DLD1 (cell line): Measurements from ENCODE around the gene CREB3.

ENCODE experiments used
- in situ Hi-C: cut with HindIII; loops from 2 replicates; pipeline ENCODE4 v1.10.0; 2017; ENCODE audit warnings: low sequenced_read_pairs

CREB3 gene

GRCh38 chr9:35725362-35725761 lies 7.1 kb upstream of the CREB3 start:
- in situ Hi-C loops = no loop called here

DNA sequence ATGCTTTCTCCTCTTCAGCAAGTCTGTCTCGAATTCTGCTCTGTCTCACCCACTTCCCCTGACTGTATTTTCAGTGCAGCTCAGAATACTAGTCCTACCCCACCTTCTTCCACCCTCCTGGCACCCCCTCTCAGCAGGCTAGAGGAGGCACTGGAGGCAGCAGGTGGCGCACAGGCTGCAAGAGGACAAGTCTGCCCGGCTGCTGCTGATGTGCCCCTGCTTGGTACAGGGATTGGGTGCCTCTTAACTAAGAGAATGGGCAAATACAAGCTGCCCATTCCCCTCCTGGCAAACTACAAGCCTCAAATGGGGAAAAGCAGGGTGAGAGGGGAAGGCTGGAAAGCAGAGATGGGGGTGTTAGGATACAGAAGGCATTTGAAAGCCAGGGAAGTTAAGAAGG lies 5.5 kb upstream of the CREB3 start:
- in situ Hi-C loops = no loop called here

GRCh38 chr9:35727676-35728040 lies 4.8 kb upstream of the CREB3 start:
- in situ Hi-C loops = no loop called here

DNA sequence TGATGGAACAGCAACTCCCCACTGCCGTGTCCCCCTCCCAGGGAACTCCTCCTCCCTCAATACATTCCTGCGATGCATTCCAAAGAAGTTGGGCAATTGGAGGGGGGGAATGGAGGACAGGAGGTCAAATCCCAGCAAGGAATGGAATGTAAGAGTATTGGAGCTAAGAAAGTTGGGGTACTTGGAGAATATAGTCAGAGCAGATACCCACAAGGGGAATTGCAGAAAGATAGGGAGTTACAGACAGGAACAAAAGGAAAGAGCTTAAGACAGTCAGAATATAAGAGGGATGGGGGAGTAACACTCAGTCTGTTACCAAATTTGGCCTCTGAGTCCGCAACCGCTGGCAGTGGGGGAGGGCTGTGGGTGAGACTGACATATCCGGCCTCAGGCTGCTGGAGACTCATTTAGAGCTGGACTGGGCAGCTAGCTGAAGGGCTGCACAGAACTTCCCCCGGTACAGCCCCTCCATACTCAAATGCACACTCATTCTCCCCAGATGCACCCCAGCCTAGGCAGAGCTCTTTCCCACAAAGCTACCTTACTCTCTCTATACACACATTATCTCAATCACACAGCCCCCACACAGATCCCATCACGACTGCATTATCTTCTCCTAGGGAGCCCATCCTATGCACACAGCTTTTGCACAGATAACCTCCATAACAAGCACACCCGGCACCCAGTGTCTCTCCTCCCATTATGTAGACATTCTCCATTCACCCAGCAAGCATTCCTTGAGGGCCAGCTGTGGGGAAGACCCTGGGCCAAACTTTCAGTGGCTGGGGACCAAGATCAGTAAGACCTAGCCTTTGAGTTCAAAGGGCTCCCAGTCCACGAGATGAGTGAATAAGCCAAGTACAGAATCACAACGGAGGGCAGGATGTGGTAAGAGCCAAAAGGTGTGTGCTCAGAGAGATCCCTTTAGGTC lies 4.2 kb upstream of the CREB3 start:
- in situ Hi-C loops = no loop called here

DNA sequence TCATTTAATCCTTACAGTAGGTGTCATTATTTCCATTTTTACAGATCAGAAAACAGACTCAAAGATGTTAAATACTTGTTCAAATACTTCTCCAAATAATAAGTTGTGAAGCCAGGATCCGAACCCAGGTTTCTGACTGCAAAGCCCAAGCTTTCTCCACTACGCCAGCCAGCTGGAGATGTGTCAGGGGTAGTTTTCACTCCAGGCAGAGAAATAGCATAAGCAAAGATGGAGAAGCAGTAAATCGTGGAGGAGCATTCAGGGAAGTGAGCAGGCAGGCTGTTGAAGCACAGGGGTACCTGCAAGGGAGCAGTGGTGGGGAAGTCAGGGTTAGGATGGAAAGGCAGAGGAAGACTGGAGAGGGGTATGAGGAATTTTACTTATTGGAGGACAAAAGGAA lies 3.4 kb upstream of the CREB3 start:
- in situ Hi-C loops = no loop called here

GRCh38 chr9:35729700-35730485 lies 2.6 kb upstream of the CREB3 start:
- in situ Hi-C loops = no loop called here

- in situ Hi-C loops = no loop called here
Measured at GRCh38 chr9:35730486-35730854, 2.0 kb upstream of the CREB3 start.

- in situ Hi-C loops = no loop called here
Measured at GRCh38 chr9:35731415-35732184, 866 bp upstream of the CREB3 start.

DNA sequence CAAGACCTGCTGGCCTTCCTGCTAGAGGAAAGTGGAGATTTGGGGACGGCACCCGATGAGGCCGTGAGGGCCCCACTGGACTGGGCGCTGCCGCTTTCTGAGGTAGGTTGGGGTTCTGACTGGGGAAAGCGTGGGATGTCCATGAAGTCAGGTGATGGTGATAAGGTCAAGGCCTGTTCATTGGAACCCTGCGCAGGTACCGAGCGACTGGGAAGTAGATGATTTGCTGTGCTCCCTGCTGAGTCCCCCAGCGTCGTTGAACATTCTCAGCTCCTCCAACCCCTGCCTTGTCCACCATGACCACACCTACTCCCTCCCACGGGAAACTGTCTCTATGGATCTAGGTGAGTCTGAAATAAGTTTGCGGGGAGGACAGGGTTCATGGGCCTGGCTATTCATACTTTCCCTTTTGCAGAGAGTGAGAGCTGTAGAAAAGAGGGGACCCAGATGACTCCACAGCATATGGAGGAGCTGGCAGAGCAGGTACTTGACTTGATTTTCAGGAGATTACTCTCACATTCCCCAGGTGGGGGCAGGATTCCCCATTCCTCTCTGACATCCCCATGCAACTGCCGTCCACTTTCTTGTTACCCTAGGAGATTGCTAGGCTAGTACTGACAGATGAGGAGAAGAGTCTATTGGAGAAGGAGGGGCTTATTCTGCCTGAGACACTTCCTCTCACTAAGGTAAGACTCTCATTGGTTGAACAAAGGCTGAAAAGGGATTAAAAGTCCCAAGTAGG lies 505 bp downstream of the CREB3 start:
- in situ Hi-C loops = no loop called here

GRCh38 chr9:35734096-35734495 lies 1.6 kb downstream of the CREB3 start:
- in situ Hi-C loops = no loop called here

GRCh38 chr9:35736201-35736633 lies 3.8 kb downstream of the CREB3 start:
- in situ Hi-C loops = no loop called here

- in situ Hi-C loops = no loop called here
Measured at GRCh38 chr9:35737143-35737542, 4.7 kb downstream of the CREB3 start.

- in situ Hi-C loops = no loop called here
Measured at GRCh38 chr9:35738186-35738585, 5.7 kb downstream of the CREB3 start.

DNA sequence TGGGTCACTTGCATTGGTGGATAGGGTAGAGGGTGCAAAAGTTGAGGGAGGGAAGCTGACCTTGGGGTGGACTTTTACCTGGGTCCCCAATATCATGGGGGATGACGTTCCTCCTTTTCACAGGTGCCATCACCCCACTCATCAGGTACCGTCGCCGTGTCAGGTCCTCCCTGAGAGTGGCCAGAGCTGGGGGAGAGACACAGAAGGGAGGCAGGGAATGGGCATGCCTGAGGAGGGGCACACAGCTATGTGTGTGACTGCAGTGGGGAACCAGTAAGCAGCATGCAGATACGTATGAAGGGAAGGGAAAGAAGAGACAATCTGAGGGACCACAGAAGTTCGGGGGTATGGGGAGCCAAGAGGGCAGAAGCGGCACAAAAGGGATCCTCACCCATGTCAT lies 6.5 kb downstream of the CREB3 start:
- in situ Hi-C loops = no loop called here

- in situ Hi-C loops = no loop called here
Measured at GRCh38 chr9:35740243-35740642, 7.8 kb downstream of the CREB3 start.

DNA sequence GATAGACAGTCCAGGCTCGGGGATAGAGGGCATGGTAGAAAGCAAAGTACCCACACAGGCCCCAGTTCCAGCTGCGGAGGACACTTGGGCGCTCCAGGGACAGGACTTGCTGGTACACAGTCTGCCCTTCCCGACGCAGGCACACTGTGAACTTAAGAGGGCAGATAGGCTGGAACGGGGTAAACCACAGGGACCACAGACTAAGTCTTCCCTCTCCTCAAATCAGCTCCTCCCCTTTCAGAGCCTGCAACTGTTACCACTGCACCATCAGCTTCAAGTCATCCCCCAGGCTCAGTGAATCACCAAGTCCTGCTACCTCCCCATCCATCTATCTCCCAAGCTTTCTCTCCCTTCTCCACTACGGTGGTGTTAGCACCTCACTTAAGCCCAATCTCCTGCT lies 9.3 kb downstream of the CREB3 start:
- in situ Hi-C loops = no loop called here

DNA sequence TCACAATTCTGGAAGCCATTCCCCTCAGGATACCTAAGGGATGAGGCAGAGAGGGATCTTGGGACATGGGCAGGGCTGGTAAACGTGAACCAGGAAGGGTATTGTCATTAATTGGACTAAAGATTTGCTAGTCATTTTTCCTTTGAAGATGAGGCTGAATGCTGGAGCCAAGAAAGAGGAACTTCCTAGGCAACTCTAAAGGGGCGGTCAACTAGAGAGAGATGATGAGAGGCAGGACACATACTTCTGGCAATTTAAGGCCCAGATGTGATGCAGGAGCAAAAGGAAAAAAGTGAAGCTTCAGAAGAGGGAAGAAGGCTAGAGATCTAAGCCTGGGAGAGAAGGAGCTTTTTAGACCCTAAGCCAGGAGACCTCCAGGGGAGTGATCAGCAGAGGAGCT lies 11.0 kb downstream of the CREB3 start:
- in situ Hi-C loops = no loop called here

DNA sequence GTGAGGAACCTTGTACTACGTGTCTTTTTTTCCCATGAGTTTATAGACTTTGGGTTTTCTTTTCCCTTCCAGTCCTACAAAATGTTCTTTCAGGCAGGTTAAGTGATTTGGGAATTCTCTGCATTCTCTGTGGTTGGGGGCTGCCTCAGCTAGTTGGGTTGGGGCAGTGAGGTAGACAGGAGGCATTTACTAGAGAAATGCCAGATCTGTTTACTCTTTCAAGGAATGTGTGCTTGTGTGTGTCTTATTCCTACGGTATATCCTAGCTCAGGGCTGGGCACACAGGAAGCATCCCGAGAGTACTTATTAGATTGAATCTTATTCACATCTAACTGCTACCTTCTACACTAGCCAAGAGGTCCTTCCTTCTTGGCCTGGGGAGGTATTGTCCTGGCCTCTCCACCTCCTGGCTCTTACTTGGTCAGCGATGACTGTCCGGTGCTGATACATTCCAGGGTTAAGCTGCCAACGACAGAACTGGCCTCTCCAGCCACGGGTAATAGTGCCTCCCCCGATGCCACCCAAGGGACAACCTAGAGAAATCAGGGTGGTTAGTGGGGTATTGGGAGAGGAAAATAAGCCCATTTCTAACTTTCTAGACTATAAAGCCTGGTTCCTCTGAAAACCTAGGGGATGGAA lies 11.5 kb downstream of the CREB3 start:
- in situ Hi-C loops = no loop called here

- in situ Hi-C loops = no loop called here
Measured at GRCh38 chr9:35745569-35745968, 13.1 kb downstream of the CREB3 start.

DNA sequence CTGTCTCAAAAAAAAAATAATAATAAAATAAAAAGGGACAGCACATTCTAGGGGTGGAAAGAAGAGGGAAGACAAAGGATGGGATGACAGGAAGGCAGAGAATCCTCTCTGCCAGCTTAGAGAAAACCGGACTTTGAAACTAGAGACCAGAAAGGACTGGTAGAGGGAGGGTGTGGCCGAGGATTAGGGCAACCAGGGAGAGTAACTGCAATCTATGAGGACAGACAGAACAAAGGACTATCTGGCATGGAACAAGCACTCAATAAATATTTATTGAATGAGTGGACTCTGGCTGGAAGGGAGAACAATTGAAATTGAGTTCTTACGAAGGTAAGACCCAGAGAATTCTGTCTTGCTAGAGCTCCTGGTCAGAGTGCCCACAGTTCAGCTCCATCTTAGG lies 14.1 kb downstream of the CREB3 start:
- in situ Hi-C loops = no loop called here
